Left lung (tissue), 10 donors: ENCODE data around the gene KRT80. TPM values are rescaled to one million over a fixed set of nuclear protein-coding genes. Genes with fewer than 3 reads are reported as not detected.

ENCODE experiments used
- ATAC-seq: fragments of 200-7000 bp; cut with Tn5 transposase; one replicate; pipeline ENCODE4 v1.9.1; 2020; ENCODE audit warnings: moderate library complexity
- DNase-seq, 4 donors: peaks; one replicate each; pipeline ENCODE4 v3.0.0-alpha.2; 2013 to 2020
- H3K27ac ChIP-seq, 2 donors: fragments of 200-600 bp; sonication (generic) in 1 of 2; one replicate each; pipeline versions ENCODE4 v1.5.0 to v1.8.0; 2020 to 2021
- H3K27me3 ChIP-seq, 2 donors: fragments of 200-600 bp; sonication (generic) in 1 of 2; one replicate each; pipeline versions ENCODE4 v1.5.0 to v1.8.0; 2020 to 2021
- H3K36me3 ChIP-seq, 2 donors: fragments of 200-600 bp; sonication (generic) in 1 of 2; one replicate each; pipeline versions ENCODE4 v1.5.0 to v1.8.0; 2020 to 2021
- H3K4me1 ChIP-seq, 2 donors: fragments of 200-600 bp; one replicate each; pipeline ENCODE4 v1.8.0; 2021
- H3K4me3 ChIP-seq, 2 donors: fragments of 200-600 bp; sonication (generic) in 1 of 2; one replicate each; pipeline versions ENCODE4 v1.5.0 to v1.8.0; 2020 to 2021; ENCODE audit warnings: mild to moderate bottlenecking in 1 of 2
- H3K9me3 ChIP-seq, 2 donors: fragments of 200-600 bp; sonication (generic) in 1 of 2; one replicate each; pipeline versions ENCODE4 v1.5.0 to v1.8.0; 2020 to 2021
- CTCF ChIP-seq, 2 donors: fragments of 200-600 bp; sonication (generic) in 1 of 2; IDR thresholded peaks; one replicate each; pipeline versions ENCODE4 v1.5.0 to v1.8.0; 2021; ENCODE audit warnings: antibody characterized with exemption in 2 of 2
- intact Hi-C, 2 donors: fragments of 100-400 bp; cut with DNase I; formaldehyde crosslinking; loops; one replicate each; pipeline versions ENCODE4 v1.11.2 to v1.14.2; 2022
- polyA plus RNA-seq, 6 donors: library from polyadenylated mRNA; unstranded; fragments of 120-200 nt; gene quantifications; one replicate each; pipeline ENCODE4 v1.2.1, GENCODE V29; 2013; ENCODE audit not compliant: insufficient read length in 6 of 6
- total RNA-seq, 2 donors: library from RNA; stranded (reverse); fragmentation: NEBNext Ultra II Directional; extraction: Animal tissue kit (Norgen Biotek cat#: 25700); gene quantifications; one replicate each; pipeline ENCODE4 v1.2.1, GENCODE V29; 2021
- donor health status: DM: no; HTN: yes; CAD: no.
- donor health status: DM: no; HTN: no; CAD: no.

KRT80 gene
- total and polyA plus RNA-seq, 8 donors = 0.59 to 30.1 (median 0.93) TPM

- H3K27me3 ChIP-seq = peaks cover 0 to 17% of the 10 kb centered on the region in 2 donors
- intact Hi-C loops = no loop called here
- ATAC-seq (peak; percentile 10), DNase-seq (peak in 1 of 4 donors; percentile 79)
- no peak for TF ChIP-seq CTCF (IDR thresholded peaks at IDR 0.05)
- no peaks in the 10 kb centered on the region for H3K9me3 ChIP-seq
- no peak overlapping the region for H3K27ac ChIP-seq
- H3K36me3 ChIP-seq = no peaks in the 10 kb centered on the region
- H3K4me3 ChIP-seq = no peak overlapping the region
- peaks cover 0 to 23% of the 10 kb centered on the region in 2 donors for H3K4me1 ChIP-seq
Measured at GRCh38 chr12:52215587-52216031, 23.8 kb upstream of the KRT80 start.

- H3K36me3 ChIP-seq = no peaks in the 10 kb centered on the region
- no peaks in the 10 kb centered on the region for H3K9me3 ChIP-seq
- DNase-seq = peak in 1 of 4 donors; percentile 50
- peaks cover 0 to 23% of the 10 kb centered on the region in 2 donors for H3K4me1 ChIP-seq
- no peak for TF ChIP-seq CTCF (IDR thresholded peaks at IDR 0.05)
- peak; percentile 20 for ATAC-seq
- H3K27ac ChIP-seq = peak overlapping the region; percentile 37 to 62
- peaks cover 0 to 5% of the 10 kb centered on the region in 2 donors for H3K27me3 ChIP-seq
- intact Hi-C loops = no loop called here
- H3K4me3 ChIP-seq = no peak overlapping the region
Measured at GRCh38 chr12:52214421-52214802, 22.6 kb upstream of the KRT80 start.

- Histone ChIP-seq H3K27me3 (peaks cover 0 to 5% of the 10 kb centered on the region in 2 donors), H3K4me1 (peaks cover 0 to 23% of the 10 kb centered on the region in 2 donors), H3K36me3 (no peaks in the 10 kb centered on the region), H3K9me3 (no peaks in the 10 kb centered on the region), H3K27ac (peak overlapping the region; percentile 37 to 62), H3K4me3 (no peak overlapping the region)
- intact Hi-C loops = no loop called here
- peak; percentile 40 to 94 (median 82) for DNase-seq
- peak; percentile 94 to 98 for TF ChIP-seq CTCF (IDR thresholded peaks at IDR 0.05)
- ATAC-seq = peak; percentile 91
Measured at GRCh38 chr12:52213564-52214420, 22.0 kb upstream of the KRT80 start.

GRCh38 chr12:52212701-52213563 is 21.1 kb upstream of the KRT80 start:
- Histone ChIP-seq H3K4me3 (no peak overlapping the region), H3K36me3 (no peaks in the 10 kb centered on the region), H3K27me3 (peaks cover 0 to 5% of the 10 kb centered on the region in 2 donors), H3K4me1 (peaks cover 0 to 24% of the 10 kb centered on the region in 2 donors), H3K9me3 (no peaks in the 10 kb centered on the region), H3K27ac (peak overlapping the region in 1 of 2 donors; percentile 18)
- peak in 1 of 4 donors; percentile 44 for DNase-seq
- intact Hi-C loops = no loop called here
- TF ChIP-seq CTCF (IDR thresholded peaks at IDR 0.05) = no peak
- no peak for ATAC-seq
